ENCODE results near the gene ARHGEF17.

DNA sequence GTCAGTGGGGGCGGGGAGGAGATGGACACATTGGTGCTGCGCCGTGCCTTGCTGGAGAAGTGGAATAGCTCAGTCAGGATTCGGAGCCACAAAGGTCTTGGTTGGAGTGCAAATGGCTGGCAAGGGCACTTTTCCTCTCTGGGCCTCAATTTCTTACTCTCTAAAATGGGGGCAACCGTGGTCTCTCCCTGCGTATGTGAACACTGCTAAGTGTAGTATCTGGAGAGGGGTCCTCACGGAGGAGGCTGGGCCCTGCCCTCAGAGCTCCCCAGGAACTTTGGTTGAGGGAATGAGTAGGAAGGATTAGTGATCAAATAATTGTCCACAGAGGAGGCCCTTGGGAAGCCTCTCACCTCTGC is 35.4 kb upstream of the ARHGEF17 start:
- TF ChIP-seq, protein P1, sequence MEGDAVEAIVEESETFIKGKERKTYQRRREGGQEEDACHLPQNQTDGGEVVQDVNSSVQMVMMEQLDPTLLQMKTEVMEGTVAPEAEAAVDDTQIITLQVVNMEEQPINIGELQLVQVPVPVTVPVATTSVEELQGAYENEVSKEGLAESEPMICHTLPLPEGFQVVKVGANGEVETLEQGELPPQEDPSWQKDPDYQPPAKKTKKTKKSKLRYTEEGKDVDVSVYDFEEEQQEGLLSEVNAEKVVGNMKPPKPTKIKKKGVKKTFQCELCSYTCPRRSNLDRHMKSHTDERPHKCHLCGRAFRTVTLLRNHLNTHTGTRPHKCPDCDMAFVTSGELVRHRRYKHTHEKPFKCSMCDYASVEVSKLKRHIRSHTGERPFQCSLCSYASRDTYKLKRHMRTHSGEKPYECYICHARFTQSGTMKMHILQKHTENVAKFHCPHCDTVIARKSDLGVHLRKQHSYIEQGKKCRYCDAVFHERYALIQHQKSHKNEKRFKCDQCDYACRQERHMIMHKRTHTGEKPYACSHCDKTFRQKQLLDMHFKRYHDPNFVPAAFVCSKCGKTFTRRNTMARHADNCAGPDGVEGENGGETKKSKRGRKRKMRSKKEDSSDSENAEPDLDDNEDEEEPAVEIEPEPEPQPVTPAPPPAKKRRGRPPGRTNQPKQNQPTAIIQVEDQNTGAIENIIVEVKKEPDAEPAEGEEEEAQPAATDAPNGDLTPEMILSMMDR (IDR thresholded peaks at IDR 0.05) = no peak
- TF ChIP-seq POLR2A (IDR thresholded peaks at IDR 0.05) = no peak

Data from Peyer's patch (tissue), 4 donors.